G401.6 (cell line): ENCODE measurements around the gene ANKRD18B.
A peak's percentile ranks its signal among the peaks of the same experiment; 100 is the strongest.
"Not testable (repeated sequence)": the region's sequence is repeated elsewhere in the genome, so short reads cannot be mapped to it uniquely, and the experiment has no call there.

Experiments used
- FAIRE-seq: peaks from 2 replicates; lab custom pipeline; 2012; peaks lifted over from hg19 to GRCh38; lab: Jason Lieb, UNC

Gene ANKRD18B

DNA sequence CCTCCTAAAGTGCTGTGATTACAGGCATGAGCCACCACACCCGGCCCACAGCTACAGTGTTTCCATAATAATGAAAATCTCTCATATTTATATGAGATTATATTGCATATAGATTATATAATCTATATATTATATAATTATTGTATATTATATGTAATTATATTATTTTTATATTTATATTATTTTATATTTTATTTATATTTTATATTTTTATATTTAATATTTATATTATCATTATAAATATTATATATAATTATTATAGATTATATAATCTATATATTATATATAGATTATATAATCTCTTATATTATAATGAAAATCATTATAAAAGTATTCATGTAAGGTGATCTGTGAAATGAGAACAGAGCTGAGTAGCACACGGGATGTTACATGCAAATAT is 11.5 kb downstream of the ANKRD18B start:
- FAIRE-seq = peak; percentile 97

DNA sequence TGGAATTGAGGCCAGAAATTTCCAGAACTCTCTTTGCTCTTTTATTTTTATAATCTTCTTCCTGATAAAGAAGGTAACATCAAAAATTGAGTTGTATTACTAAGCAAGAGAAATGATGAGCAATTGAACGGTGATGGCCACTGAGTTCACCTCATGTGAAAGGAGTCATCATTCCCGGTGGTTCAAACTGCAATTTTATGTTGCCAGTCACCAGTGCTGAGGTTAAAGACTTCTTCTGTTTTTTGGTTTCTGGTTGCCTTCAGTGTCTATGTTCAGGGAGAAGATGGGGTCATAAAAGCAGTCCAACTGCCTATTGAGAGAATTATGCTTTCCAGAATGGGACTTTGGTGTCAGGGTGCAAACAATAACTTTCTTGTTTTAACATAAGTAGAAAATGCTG is 19.4 kb downstream of the ANKRD18B start:
- not testable (repeated sequence) for FAIRE-seq

DNA sequence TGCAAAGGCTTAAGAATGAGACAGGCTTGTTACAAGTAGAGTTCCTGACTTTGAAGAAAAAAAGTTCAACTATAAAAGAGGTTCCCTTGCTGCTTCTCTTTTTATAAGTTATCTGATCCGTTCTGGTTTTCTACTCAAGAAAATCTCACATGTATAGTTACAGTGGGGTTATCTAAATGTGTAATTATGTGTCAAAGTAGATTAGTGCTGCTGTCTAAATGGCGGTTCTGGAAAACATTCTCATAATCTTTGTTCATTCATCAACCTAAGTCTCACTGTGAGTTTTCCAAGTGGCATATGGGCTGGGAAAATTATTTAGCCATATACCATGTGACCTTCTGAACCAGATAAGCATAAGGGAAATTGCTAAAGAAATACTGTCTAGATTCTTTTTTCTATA is 21.7 kb downstream of the ANKRD18B start:
- FAIRE-seq = not testable (repeated sequence)

DNA sequence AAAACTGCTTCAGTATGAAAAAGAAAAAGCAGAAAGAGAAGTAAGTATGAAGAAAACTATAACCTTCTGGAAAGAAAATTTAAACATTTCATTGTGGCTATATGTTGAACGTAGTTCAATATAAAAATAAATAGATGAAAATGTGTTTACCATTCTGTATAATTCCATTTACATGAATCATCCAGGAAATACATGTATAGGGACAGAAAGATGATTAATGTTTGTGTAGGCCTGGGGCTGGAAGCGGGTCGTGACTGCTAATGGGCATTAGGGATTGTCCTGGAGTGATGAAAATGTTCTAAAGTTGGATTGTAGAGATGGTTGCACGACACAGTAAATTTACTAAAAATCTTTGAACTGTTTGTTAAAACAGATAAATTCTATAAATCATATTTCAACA is 24.8 kb downstream of the ANKRD18B start:
- FAIRE-seq = peak; percentile 6

DNA sequence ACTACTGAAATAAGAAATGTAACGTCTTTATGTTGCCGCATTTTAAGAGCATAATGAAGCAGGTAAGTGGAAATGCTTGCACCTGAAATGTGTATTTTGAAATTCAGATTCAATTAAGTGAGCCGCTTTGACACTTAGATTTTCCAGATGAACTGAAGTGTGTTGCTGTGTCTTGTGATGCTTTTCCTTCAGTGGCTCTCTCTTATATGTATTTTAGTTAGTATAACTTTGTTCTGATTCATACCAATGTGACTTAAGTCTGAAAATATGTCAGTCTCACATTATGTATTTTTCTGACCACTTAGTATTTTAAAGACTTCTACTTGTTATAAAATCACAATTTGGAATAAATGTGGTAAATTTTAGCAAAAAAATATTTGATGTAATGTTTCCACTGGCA is 25.4 kb downstream of the ANKRD18B start:
- FAIRE-seq = peak; percentile 66

- not testable (repeated sequence) for FAIRE-seq
Observed at GRCh38 chr9:33551183-33551582, 27.1 kb downstream of the ANKRD18B start.

DNA sequence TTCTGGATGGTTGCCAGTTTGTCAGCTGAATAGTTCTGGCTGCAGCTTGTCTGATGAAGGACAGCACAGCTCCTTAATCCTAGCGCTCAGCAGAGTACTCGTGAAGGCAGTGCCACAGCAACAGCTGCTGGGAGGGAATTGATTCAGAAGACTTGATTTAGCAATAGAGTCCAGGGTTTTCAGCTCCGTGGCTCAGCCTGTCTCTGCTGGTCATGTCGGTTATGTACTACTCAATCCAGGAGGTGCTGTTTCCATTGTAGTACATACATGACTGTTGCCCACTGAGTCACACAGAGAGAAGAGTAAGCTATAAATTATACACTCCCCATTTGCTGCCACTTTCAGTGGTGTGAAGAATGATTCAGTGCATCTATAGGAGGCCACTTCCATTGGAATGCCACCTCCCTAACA is 28.3 kb downstream of the ANKRD18B start:
- not testable (repeated sequence) for FAIRE-seq

DNA sequence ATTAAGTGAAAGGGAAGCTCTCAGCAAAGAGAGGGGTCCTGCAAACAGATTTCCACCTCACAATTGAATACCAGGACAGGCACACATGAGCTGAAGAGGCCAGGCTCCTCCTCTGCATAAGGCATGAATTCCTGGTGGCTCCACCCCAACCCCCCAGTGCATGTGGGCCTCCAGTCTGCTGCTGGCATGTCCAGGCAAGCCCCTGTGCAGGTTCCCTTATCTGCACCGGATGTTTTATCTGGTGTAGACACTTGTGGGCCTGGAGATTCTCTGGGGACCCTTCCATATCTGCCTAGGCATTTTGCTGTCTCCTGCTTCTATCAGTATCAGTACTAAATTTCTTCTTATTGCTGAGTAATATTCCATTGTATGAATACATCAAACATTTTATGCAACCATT is 36.2 kb downstream of the ANKRD18B start:
- not testable (repeated sequence) for FAIRE-seq

DNA sequence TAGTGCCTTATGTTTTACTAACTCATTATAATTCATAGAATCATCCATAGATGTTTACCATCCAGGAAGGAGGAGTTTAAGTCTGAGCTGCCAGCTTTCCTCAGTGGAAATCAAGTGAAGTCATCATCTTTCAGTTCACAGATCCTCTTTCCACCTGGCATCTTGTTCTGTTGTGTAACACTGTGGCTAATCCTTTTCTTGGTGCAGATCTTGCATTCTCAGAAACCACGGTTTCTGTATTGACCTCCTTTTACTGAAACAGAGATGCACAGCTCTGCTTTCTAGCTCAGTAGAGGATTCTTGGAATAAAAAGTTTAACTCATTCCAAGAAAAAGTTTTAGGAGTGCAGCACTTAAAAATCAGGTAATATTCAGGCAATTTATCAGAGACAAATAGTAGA is 38.1 kb downstream of the ANKRD18B start:
- not testable (repeated sequence) for FAIRE-seq

DNA sequence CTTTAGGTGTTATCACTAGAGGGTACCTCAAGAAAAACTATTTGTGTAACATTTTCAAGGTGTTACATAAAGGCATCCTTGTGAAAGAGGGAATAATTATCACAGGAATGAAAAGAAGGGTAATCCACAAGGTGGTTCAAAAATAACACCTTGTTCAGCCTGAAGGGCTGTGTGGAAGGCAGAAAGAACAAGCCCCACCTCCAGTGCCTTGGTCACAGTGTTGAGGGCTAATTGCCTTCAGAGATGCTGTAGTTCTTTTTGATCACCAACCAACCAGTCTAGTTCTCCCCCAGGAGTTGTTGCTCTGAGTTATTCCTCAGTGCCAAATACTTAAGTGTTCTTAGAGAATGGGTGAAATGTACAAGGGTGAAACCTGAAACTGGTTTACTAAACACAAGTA is 43.7 kb downstream of the ANKRD18B start:
- not testable (repeated sequence) for FAIRE-seq

GRCh38 chr9:33577786-33578185 is 53.7 kb downstream of the ANKRD18B start:
- not testable (repeated sequence) for FAIRE-seq

GRCh38 chr9:33579996-33580395 is 55.9 kb downstream of the ANKRD18B start:
- not testable (repeated sequence) for FAIRE-seq

DNA sequence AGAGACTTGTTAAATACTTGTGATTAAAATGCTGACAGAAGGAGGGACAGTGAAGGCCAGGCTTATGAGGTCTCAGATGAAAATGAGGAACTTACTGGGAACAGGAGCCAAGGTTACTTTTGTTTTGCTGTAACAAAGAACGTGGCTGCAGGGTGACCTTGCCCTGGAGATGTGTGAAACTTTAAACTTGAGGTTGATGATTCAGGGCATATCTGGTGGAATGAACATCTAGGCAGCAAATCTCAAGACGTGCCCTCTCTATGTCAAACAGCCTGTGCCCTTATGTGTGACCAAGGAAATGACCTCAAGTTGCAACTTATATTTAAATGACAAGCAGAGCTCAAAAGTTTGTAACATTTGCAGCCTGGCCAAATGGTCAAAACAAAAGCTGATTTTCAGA is 58.6 kb downstream of the ANKRD18B start:
- FAIRE-seq = not testable (repeated sequence)

DNA sequence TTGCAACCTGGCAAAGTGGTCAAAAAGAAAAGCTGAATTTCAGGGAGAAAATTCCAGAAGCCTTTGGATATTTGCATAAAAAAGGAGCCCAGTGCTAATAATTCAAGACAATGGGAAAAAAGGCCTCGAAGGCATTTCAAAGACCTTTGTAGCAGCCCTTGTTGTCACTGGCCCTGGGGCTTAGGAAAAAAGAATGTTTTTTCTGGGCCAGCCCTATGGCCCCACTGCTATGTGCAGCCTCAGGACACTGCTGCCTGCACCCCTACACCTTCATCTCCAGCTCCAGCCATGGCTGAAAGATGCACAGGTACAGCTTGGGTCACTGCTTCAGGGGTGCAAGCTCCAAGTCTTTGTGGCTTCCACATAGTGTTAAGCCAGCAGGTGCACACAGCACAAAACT is 62.1 kb downstream of the ANKRD18B start:
- FAIRE-seq = not testable (repeated sequence)

GRCh38 chr9:33587799-33588198 is 63.7 kb downstream of the ANKRD18B start:
- FAIRE-seq = not testable (repeated sequence)

GRCh38 chr9:33588876-33589275 is 64.8 kb downstream of the ANKRD18B start:
- FAIRE-seq = not testable (repeated sequence)

GRCh38 chr9:33590857-33591256 is 66.8 kb downstream of the ANKRD18B start:
- not testable (repeated sequence) for FAIRE-seq

- FAIRE-seq = not testable (repeated sequence)
Observed at GRCh38 chr9:33596974-33597373, 72.9 kb downstream of the ANKRD18B start.

DNA sequence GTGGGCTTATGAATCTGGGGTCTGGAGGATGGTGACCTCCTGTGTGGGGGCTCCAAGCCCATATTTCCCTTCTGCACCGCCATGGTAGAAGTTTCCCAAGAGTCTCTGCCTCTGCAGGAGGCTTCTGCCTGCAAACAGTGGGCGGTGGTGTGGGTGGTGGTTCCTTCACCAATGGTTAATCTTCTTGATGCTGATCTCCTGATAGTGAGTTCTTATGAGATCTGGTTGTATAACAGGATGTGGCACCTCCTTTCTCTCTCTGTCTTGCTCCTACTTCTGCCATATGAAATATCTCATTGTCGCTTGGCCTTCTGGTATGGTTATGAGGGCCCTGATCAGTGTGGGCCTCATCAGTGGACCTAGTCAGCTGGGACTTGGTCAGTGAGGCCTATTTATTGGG is 73.3 kb downstream of the ANKRD18B start:
- not testable (repeated sequence) for FAIRE-seq

DNA sequence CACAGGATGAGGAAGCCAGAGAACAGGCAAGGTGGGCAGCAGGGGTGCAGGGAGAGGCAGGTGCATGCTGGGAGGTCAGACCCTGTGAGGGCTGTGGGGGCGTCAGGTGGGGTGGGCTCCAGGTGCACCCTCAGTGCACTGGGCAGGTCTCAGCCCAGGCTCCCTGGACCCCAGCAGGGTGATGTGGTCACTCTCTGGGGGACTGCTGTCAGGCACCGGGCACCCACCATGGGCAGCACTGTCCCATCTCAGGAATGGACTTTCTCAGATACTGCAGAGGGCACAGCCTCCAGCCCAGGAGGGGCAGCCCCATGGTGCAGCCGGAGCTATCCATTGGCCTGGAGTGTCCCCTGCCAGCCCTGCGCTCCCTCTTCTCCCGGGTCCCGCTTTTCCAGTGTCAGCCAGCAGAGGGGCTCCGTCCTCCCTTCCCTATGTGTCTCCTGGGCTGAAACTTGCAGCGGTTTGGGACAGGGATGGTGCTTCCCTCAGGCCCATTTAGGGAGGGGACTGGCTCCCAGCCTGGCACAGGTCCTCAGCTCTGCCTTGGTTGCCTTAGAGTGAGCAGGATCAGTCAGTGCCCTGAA is 74.8 kb downstream of the ANKRD18B start:
- FAIRE-seq = not testable (repeated sequence)

GRCh38 chr9:33600911-33601310 is 76.9 kb downstream of the ANKRD18B start:
- not testable (repeated sequence) for FAIRE-seq

- not testable (repeated sequence) for FAIRE-seq
Observed at GRCh38 chr9:33604249-33604648, 80.2 kb downstream of the ANKRD18B start.

DNA sequence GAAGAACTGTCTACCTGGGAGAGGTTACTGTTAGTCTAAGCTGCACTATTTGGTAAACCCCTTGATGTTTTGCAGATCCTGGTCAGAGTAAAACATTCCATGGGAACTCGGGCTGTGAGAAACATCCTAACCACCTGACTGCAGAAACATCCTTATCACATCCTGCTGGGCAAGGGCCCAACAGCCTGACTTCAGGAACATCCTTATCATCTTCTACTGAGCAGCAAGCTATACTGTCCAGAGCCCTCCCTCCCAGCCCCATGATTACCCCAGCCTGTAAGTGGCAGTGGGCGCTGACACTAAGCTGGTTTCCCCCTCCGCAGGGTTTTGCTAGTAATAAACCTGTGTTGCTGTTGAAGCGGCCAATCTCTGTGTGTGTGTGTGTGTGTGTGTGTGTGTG is 80.9 kb downstream of the ANKRD18B start:
- FAIRE-seq = not testable (repeated sequence)

GRCh38 chr9:33611358-33611757 is 87.3 kb downstream of the ANKRD18B start:
- FAIRE-seq = no peak

DNA sequence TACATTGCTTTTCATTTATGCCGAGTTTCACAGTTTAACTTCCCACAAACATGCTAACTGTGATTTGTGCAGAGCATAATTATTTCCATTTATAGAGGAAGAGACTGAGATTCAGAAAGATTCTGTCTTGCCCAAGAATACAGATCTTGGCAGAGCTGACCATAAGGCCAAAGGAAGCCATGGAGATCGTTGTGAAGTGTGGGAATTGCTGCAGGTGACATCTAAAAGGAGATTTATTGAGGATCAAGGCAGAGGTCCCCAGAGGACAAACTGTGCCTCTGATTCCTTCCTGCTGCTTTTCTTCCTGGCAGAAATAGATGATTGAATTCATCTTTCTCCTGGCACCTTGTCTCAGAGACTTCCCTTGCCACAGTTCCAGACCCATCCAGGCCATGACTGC is 88.4 kb downstream of the ANKRD18B start:
- FAIRE-seq = not testable (repeated sequence)
